GM11168 (cell line): ENCODE data around the gene ADAMTSL2.

ENCODE experiments used
- in situ Hi-C: fragments of 300-500 bp; cut with MboI; formaldehyde crosslinking; loops from one replicate; pipeline ENCODE4 v1.12.0; 2022; ENCODE audit warnings: low sequenced_read_pairs; ENCODE audit not compliant: unreplicated experiment

The ADAMTSL2 gene

GRCh38 chr9:133594310-133594709 is 59.8 kb downstream of the ADAMTSL2 start:
- in situ Hi-C loops, result no loop called here

- in situ Hi-C loops, result no loop called here
These were observed 61.4 kb downstream of the ADAMTSL2 start for GRCh38 chr9:133595910-133596309.

- in situ Hi-C loops, result no loop called here
These were observed 62.9 kb downstream of the ADAMTSL2 start for GRCh38 chr9:133597316-133597957.

GRCh38 chr9:133598978-133599377 is 64.5 kb downstream of the ADAMTSL2 start:
- in situ Hi-C loops, result no loop called here

- in situ Hi-C loops, result no loop called here
These were observed 65.1 kb downstream of the ADAMTSL2 start for GRCh38 chr9:133599470-133600173.

- in situ Hi-C loops, result no loop called here
These were observed 66.2 kb downstream of the ADAMTSL2 start for GRCh38 chr9:133600739-133601138.

- in situ Hi-C loops, result no loop called here
These were observed 67.2 kb downstream of the ADAMTSL2 start for GRCh38 chr9:133601746-133602145.

GRCh38 chr9:133602277-133602676 is 67.8 kb downstream of the ADAMTSL2 start:
- in situ Hi-C loops, result no loop called here

- in situ Hi-C loops, result no loop called here
These were observed 68.8 kb downstream of the ADAMTSL2 start for GRCh38 chr9:133603135-133603927.

GRCh38 chr9:133604214-133604613 is 69.7 kb downstream of the ADAMTSL2 start:
- in situ Hi-C loops, result no loop called here

GRCh38 chr9:133604856-133605255 is 70.4 kb downstream of the ADAMTSL2 start:
- in situ Hi-C loops, result no loop called here

- in situ Hi-C loops, result no loop called here
These were observed 70.9 kb downstream of the ADAMTSL2 start for GRCh38 chr9:133605446-133605845.

- in situ Hi-C loops, result no loop called here
These were observed 71.6 kb downstream of the ADAMTSL2 start for GRCh38 chr9:133605856-133606707.

GRCh38 chr9:133606708-133607025 is 72.2 kb downstream of the ADAMTSL2 start:
- in situ Hi-C loops, result no loop called here

GRCh38 chr9:133607381-133607780 is 72.9 kb downstream of the ADAMTSL2 start:
- in situ Hi-C loops, result no loop called here

- in situ Hi-C loops, result no loop called here
These were observed 73.5 kb downstream of the ADAMTSL2 start for GRCh38 chr9:133607976-133608375.

GRCh38 chr9:133608382-133608781 is 73.9 kb downstream of the ADAMTSL2 start:
- in situ Hi-C loops, result no loop called here

GRCh38 chr9:133608889-133609288 is 74.4 kb downstream of the ADAMTSL2 start:
- in situ Hi-C loops, result no loop called here

GRCh38 chr9:133609311-133610098 is 75.0 kb downstream of the ADAMTSL2 start, which contains the start of gene FAM163B:
Gene FAM163B (minus strand): TSS chr9:133609389. CDS start chr9:133580223, 29,166 bp downstream.
- in situ Hi-C loops, result no loop called here

GRCh38 chr9:133610845-133611244 is 76.3 kb downstream of the ADAMTSL2 start:
- in situ Hi-C loops, result no loop called here
